ENCODE results near the gene ATOSB. TPM values are rescaled to one million over a fixed set of nuclear protein-coding genes. Genes with fewer than 3 reads are reported as not detected.

ATOSB gene
- total and polyA plus RNA-seq, 9 of the 15 experiments (the other 6 are each of a cell fraction or from before 2014, with no cell fraction given): 0.45 to 8.0 (median 4.2) TPM

DNA sequence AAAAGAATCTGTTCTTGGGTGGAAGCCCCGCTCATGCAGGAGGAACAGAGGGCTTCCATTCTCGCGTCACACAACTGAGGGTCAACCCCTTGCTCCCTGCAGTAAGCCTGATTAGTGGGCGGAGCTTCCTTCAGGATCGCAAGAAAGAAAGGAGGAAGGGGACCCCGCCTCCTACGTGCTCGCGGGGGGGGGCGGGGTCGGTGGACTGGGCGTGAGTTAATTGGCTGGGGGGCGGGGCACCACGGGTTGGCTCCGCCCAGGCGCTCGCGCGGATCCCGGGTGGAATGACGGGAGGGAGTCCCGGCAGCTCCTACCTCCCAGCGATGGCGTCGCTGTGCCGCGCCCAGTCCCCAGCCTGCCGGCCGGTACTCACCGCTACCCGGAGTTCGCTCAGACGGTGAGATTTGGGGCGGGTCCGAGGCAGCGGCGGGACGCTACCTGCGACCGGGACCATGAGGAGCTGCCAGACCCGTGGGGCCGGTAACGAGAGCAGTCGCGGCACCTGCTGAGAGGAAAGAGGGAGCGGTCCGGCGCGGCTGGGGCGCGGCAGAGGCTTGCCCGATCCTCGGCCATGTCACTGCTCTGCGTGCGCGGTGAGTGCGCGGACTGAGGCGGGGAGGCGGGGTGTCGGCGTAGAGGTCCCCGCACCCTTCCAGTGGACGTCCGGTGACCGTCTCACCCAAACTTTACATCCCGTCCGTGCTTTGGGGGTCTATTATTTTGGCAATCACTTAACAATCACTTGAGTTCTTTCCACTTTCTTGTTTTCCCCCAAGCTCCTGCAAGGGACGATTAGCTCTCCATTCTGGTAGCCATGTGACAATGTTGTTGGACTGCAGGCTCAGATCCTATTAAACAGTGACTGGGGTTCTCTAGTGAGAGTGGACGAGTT, 46.3 kb upstream of the ATOSB start, which contains the start of gene UNC13B (continued):
- TF ChIP-seq MAFF (IDR thresholded peaks at IDR 0.05; ENCODE audit: low read length) (no peak), ETV1 (tag; conservative IDR thresholded peaks at IDR 0.05; ENCODE audit: low read depth) (no peak), MYNN (IDR thresholded peaks at IDR 0.05) (no peak), MYNN (CRISPR knock-in tag; IDR thresholded peaks at IDR 0.05) (no peak), ZNF184 (CRISPR knock-in tag; IDR thresholded peaks at IDR 0.05) (no peak), ETV5 (CRISPR knock-in tag; IDR thresholded peaks at IDR 0.05; ENCODE audit: low read depth) (no peak), BHLHE40 (IDR thresholded peaks at IDR 0.05; ENCODE audit: low read length) (peak; percentile 16; the same call in 1 of the 2 replicates), DIDO1 (tag; IDR thresholded peaks at IDR 0.05; ENCODE audit: low read depth) (no peak), MIER1 (IDR thresholded peaks at IDR 0.05; ENCODE audit: low read depth) (no peak), TEAD4 (IDR thresholded peaks at IDR 0.05; ENCODE audit: low read length) (no peak), TEAD4 (CRISPR knock-in tag; IDR thresholded peaks at IDR 0.05; ENCODE audit: borderline replicate concordance) (no peak), MCM5 (IDR thresholded peaks at IDR 0.05; ENCODE audit: low read depth) (no peak), ZKSCAN8 (CRISPR knock-in tag; IDR thresholded peaks at IDR 0.05) (no peak), PML (IDR thresholded peaks at IDR 0.05; ENCODE audit: low read length) (no peak), MEF2D (tag; conservative IDR thresholded peaks at IDR 0.05; ENCODE audit: low read depth) (no peak), KDM5B (IDR thresholded peaks at IDR 0.05; ENCODE audit: insufficient replicate concordance, low read depth, low read length) (peak; percentile 50), KLF1 (tag; IDR thresholded peaks at IDR 0.05) (no peak; the same call in 1 of the 2 replicates), GATA2 (CRISPR knock-in tag; IDR thresholded peaks at IDR 0.05) (no peak), TEAD1 (CRISPR knock-in tag; IDR thresholded peaks at IDR 0.05) (peak in 1 of 2 experiments; percentile 32; a peak in 1 of 4 replicates), POLR2G (IDR thresholded peaks at IDR 0.05; ENCODE audit: low read depth, low read length) (peak; percentile 93), CBFA2T3 (IDR thresholded peaks at IDR 0.05) (no peak), MED1 (CRISPR knock-in tag; IDR thresholded peaks at IDR 0.05; ENCODE audit: borderline replicate concordance) (no peak), BACH1 (tag; IDR thresholded peaks at IDR 0.05) (no peak), ZNF232 (CRISPR knock-in tag; IDR thresholded peaks at IDR 0.05) (no peak), ZNF146 (CRISPR knock-in tag; IDR thresholded peaks at IDR 0.05; ENCODE audit: unreplicated experiment) (no peak)
- TF ChIP-seq, protein P1, sequence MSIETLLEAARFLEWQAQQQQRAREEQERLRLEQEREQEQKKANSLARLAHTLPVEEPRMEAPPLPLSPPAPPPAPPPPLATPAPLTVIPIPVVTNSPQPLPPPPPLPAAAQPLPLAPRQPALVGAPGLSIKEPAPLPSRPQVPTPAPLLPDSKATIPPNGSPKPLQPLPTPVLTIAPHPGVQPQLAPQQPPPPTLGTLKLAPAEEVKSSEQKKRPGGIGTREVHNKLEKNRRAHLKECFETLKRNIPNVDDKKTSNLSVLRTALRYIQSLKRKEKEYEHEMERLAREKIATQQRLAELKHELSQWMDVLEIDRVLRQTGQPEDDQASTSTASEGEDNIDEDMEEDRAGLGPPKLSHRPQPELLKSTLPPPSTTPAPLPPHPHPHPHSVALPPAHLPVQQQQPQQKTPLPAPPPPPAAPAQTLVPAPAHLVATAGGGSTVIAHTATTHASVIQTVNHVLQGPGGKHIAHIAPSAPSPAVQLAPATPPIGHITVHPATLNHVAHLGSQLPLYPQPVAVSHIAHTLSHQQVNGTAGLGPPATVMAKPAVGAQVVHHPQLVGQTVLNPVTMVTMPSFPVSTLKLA (conservative IDR thresholded peaks at IDR 0.05): peak; percentile 70 to 85
- TF ChIP-seq, protein P2, sequence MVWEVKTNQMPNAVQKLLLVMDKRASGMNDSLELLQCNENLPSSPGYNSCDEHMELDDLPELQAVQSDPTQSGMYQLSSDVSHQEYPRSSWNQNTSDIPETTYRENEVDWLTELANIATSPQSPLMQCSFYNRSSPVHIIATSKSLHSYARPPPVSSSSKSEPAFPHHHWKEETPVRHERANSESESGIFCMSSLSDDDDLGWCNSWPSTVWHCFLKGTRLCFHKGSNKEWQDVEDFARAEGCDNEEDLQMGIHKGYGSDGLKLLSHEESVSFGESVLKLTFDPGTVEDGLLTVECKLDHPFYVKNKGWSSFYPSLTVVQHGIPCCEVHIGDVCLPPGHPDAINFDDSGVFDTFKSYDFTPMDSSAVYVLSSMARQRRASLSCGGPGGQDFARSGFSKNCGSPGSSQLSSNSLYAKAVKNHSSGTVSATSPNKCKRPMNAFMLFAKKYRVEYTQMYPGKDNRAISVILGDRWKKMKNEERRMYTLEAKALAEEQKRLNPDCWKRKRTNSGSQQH (CRISPR knock-in tag; IDR thresholded peaks at IDR 0.05): no peak
